ENCODE results near the gene LTBR. TPM values are rescaled to one million over a fixed set of nuclear protein-coding genes. Genes with fewer than 3 reads are reported as not detected.

The LTBR gene
- total RNA-seq, 1 donor from 2014 or later = 156 TPM

DNA sequence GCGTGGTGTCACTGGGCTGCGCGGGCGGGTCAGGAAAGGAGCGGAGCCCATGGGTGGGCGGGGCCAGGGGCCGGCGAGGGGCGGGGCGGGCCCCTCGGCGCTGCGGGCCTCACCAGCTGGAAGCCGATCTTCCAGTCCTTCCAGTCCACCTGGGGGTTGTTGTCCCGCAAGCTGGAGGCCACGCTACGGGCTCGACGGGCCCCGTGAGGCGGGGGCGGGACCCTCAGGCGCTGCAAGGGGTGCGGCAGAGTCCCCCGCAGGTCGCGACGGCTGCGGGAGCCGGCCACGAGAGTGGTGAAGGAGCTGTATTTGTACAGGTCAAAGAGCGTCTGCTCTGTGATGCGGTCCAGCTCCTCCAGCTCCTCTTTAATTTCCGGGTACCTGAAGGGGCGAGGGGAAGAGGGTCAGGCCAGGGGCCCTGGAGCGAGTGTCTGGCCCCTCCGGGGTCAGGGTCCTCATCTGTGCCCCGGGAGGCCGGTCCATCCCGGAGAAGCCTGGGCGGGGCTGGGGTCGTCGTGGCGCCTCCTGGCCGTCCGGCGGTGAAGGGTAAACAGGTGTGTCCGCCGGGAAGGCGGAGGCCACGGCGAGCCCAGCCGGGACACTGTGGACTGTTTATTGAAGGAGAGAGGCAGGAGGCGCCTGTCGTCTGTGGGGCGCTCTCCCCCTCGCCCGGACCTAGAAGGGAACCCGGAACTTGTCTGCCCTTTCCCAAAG, 20.5 kb upstream of the LTBR start:
- H3K9me3 ChIP-seq = no peaks in the 10 kb centered on the region
- intact Hi-C loops (cut with DNase I) = no loop called here
- peak; percentile 89 for DNase-seq
- no peaks in the 10 kb centered on the region for H3K36me3 ChIP-seq
- peaks cover 61% of the 10 kb centered on the region for H3K4me1 ChIP-seq
- peak; percentile 90 for ATAC-seq
- H3K27me3 ChIP-seq = no peaks in the 10 kb centered on the region
- TF ChIP-seq, protein P1, sequence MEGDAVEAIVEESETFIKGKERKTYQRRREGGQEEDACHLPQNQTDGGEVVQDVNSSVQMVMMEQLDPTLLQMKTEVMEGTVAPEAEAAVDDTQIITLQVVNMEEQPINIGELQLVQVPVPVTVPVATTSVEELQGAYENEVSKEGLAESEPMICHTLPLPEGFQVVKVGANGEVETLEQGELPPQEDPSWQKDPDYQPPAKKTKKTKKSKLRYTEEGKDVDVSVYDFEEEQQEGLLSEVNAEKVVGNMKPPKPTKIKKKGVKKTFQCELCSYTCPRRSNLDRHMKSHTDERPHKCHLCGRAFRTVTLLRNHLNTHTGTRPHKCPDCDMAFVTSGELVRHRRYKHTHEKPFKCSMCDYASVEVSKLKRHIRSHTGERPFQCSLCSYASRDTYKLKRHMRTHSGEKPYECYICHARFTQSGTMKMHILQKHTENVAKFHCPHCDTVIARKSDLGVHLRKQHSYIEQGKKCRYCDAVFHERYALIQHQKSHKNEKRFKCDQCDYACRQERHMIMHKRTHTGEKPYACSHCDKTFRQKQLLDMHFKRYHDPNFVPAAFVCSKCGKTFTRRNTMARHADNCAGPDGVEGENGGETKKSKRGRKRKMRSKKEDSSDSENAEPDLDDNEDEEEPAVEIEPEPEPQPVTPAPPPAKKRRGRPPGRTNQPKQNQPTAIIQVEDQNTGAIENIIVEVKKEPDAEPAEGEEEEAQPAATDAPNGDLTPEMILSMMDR (IDR thresholded peaks at IDR 0.05) = no peak
- peak overlapping the region; percentile 64 for H3K4me3 ChIP-seq
- peak overlapping the region; percentile 95 for H3K27ac ChIP-seq

DNA sequence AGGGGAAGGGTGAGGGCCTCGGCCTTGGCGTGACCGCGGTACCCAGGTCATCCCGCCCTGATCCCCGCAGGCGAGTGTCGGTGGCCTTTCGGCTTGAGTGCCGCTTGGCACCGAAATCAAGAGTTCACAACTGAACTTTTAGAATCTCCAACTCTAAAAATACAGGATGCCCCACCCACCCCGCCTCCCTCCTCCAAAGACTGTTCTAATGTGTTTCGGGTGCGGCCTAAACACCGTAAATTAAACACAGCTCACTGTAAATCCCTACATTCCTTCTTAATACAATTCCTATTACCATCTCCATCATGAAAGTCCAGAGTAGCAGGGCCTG, 20.0 kb upstream of the LTBR start:
- Histone ChIP-seq H3K4me3 (peak overlapping the region; percentile 64), H3K36me3 (no peaks in the 10 kb centered on the region), H3K4me1 (peaks cover 66% of the 10 kb centered on the region), H3K27me3 (no peaks in the 10 kb centered on the region), H3K9me3 (no peaks in the 10 kb centered on the region), H3K27ac (peak overlapping the region; percentile 95)
- intact Hi-C loops (cut with DNase I) = no loop called here
- DNase-seq (no peak), ATAC-seq (no peak)
- TF ChIP-seq, protein P1 (IDR thresholded peaks at IDR 0.05) = no peak

DNA sequence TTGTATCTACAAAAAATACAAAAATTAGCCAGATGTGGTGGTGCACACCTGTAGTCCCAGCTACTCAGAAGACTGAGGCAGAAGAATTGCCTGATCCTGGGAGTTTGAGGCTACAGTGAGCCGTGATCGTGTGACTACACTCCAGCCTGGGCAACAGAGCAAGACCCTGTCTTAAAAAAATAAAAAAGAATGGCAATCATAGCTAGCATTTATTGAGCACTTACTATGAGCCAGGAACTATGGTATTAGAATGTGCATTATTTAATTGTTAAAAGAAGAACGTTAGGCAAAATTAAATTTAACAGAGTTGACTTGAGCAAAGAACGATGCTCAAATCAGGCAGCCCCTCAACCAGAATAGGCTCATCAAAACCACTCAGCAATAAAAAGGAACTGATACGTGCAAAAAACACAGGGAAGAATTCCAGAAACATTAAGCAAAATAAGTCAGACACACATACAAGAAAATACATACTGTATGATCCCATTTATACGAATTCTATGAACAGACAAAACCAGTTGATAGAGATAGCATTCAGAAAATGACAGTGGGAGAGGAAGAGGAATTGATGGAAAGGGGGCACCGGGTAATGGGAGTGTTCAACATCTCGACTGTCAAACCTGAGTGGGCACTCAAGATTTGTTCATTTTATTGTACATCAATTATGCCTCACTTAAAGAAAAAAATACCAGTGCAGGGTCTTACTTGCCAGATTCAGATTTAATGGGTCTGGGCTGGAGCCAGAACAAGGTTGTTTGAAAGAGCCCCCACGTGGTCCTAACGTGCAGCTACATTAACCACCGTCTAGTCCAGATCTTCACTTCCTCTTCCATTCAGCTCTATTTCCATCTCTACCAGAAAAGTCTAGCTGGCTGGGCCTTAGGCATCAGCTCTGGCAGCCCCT, 16.6 kb upstream of the LTBR start:
- Histone ChIP-seq H3K36me3 (no peaks in the 10 kb centered on the region), H3K27ac (peak overlapping the region; percentile 9), H3K27me3 (no peaks in the 10 kb centered on the region), H3K4me3 (no peak overlapping the region), H3K4me1 (peaks cover 57% of the 10 kb centered on the region), H3K9me3 (no peaks in the 10 kb centered on the region)
- DNase-seq (no peak), ATAC-seq (peak; percentile 18)
- intact Hi-C loops (cut with DNase I) = no loop called here
- TF ChIP-seq, protein P1 (IDR thresholded peaks at IDR 0.05) = peak; percentile 45

DNA sequence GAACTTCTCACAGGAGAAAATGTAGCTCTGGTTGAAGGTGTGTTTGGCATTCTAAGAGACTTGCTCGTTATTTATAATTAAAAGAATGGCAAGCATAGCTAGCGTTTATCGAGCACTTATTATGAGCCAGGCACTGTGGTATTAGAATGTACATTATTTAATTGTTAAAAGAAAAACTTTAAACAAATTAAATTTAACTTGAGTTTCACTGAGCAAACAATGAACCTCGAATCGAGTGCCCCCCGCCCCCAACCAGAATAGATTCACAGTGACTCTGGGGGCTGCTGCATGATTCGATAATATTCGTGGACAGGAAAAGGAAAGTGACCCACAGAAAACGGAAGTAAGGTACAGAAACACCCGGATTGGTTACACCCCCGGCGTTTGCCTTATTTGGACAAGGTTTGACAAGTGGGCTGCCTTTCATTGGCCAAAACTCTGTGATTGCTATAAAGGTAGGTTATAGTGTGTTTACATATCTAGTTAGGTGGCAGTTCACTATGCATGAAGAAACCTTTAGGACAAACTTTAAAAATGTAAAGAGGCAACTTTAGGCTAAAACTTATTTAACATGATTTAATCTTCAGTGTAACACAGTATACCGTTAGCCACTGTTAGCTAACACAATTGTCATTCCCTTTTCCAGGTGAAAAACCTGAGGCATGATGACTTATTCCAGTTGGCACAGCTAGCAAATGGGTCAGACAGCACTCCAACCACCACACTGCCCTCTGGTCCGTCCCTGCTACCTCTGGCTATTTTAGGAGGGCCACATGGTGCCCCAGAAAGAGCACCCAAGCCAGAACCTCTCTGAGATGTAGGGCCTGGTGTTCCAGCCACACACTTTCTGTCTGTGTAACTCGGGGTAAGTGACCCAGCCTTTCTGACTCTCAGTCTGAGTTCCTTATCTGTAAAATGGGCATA, 15.7 kb upstream of the LTBR start:
- Histone ChIP-seq H3K4me3 (no peak overlapping the region), H3K27me3 (no peaks in the 10 kb centered on the region), H3K36me3 (no peaks in the 10 kb centered on the region), H3K9me3 (no peaks in the 10 kb centered on the region), H3K4me1 (peaks cover 55% of the 10 kb centered on the region), H3K27ac (peak overlapping the region; percentile 40)
- TF ChIP-seq, protein P1 (IDR thresholded peaks at IDR 0.05) = no peak
- no peak for DNase-seq
- intact Hi-C loops (cut with DNase I) = no loop called here
- peak; percentile 2 for ATAC-seq

DNA sequence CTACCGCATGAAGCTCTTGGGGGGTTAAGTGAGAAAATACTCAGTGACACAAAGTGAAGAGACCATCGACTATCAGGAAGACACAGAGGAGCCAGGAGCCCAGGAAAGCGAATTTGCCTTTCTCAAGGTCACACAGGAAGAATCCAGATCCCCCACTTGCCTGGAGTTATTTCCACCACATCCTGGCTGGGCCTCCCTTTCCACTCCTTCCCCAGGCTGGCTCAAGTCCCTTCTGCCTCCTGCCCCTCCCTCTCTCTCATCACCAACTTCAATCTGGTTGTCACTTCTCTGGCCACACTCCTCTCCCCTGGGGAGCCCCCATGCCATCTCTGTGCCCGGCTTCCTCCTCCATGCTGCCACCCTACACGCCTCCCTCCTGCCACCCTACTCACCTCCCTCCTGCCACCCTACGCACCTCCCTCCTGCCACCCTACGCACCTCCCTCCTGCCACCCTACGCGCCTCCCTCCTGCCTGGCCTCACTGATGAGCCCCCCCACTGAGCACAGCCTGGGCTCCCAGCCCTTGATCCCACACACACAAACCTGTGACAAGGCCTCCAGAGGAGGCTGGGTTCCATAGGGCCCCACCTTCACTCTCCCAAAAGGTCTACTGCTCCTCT, 14.9 kb upstream of the LTBR start:
- DNase-seq (no peak), ATAC-seq (no peak)
- intact Hi-C loops (cut with DNase I) = no loop called here
- no peaks in the 10 kb centered on the region for H3K27me3 ChIP-seq
- H3K36me3 ChIP-seq = no peaks in the 10 kb centered on the region
- H3K27ac ChIP-seq = peak overlapping the region; percentile 40
- peaks cover 47% of the 10 kb centered on the region for H3K4me1 ChIP-seq
- no peaks in the 10 kb centered on the region for H3K9me3 ChIP-seq
- no peak overlapping the region for H3K4me3 ChIP-seq
- TF ChIP-seq, protein P1 (IDR thresholded peaks at IDR 0.05) = no peak
